HG03066 (cell line): ENCODE results near the gene CYBC1.

Experiments used
- ATAC-seq: cut with Tn5 transposase; IDR thresholded peaks from one replicate; pipeline ENCODE4 v1.9.1; 2021; ENCODE audit warnings: low read depth; ENCODE audit not compliant: unreplicated experiment

CYBC1 gene

GRCh38 chr17:82450357-82451106, at the start of gene CYBC1:
CYBC1 (minus strand) TSS chr17:82450752; CDS start chr17:82449254, 1,498 bp downstream.
- ATAC-seq = peak; percentile 41

- ATAC-seq = peak; percentile 5
Observed at GRCh38 chr17:82497483-82498405, 47.2 kb upstream of the CYBC1 start.

GRCh38 chr17:82496529-82497434, 46.2 kb upstream of the CYBC1 start:
- peak; percentile 53 for ATAC-seq

- no peak for ATAC-seq
Observed at GRCh38 chr17:82495844-82496528, 45.4 kb upstream of the CYBC1 start.

- peak; percentile 49 for ATAC-seq
Observed at GRCh38 chr17:82494236-82495055, 43.9 kb upstream of the CYBC1 start.

GRCh38 chr17:82493226-82493781, 42.8 kb upstream of the CYBC1 start:
- ATAC-seq = no peak

- no peak for ATAC-seq
Observed at GRCh38 chr17:82492643-82493225, 42.2 kb upstream of the CYBC1 start.

GRCh38 chr17:82491533-82491932, 41.0 kb upstream of the CYBC1 start:
- ATAC-seq = no peak

GRCh38 chr17:82491196-82491530, 40.6 kb upstream of the CYBC1 start:
- no peak for ATAC-seq

GRCh38 chr17:82490512-82491195, 40.1 kb upstream of the CYBC1 start:
- no peak for ATAC-seq

- ATAC-seq = no peak
Observed at GRCh38 chr17:82489851-82490511, 39.4 kb upstream of the CYBC1 start.

- no peak for ATAC-seq
Observed at GRCh38 chr17:82489117-82489516, 38.6 kb upstream of the CYBC1 start.

- no peak for ATAC-seq
Observed at GRCh38 chr17:82487910-82488309, 37.4 kb upstream of the CYBC1 start.

GRCh38 chr17:82486231-82487094, 35.9 kb upstream of the CYBC1 start:
- ATAC-seq = no peak

- no peak for ATAC-seq
Observed at GRCh38 chr17:82483836-82484235, 33.3 kb upstream of the CYBC1 start.

GRCh38 chr17:82483204-82483660, 32.7 kb upstream of the CYBC1 start:
- no peak for ATAC-seq
